Endothelial cell of umbilical vein (primary cell): ENCODE results near the gene LST1.

Experiments
- EZH2 ChIP-seq: IDR thresholded peaks from 2 replicates; pipeline ENCODE4 v1.6.1; 2012; ENCODE audit warnings: borderline replicate concordance, low read depth, mild to moderate bottlenecking, moderate library complexity, low read length, inconsistent platforms; ENCODE audit not compliant: severe bottlenecking
- GATA2 ChIP-seq: IDR thresholded peaks from 2 replicates; pipeline ENCODE4 v1.7.0; 2011; ENCODE audit warnings: low read depth, mild to moderate bottlenecking, moderate library complexity, mixed read lengths, low read length; ENCODE audit not compliant: insufficient read length, insufficient read depth
- JUN ChIP-seq: IDR thresholded peaks from 2 replicates; pipeline ENCODE4 v1.6.1; 2011; ENCODE audit warnings: borderline replicate concordance, low read depth; ENCODE audit not compliant: insufficient read length, insufficient read depth
- MYC ChIP-seq: IDR thresholded peaks from one replicate; pipeline ENCODE4 v1.6.1; 2011; ENCODE audit warnings: mild to moderate bottlenecking, low read depth, low read length
- POLR2A ChIP-seq: IDR thresholded peaks from 2 replicates; pipeline ENCODE4 v1.6.1; 2012; ENCODE audit warnings: low read depth, mild to moderate bottlenecking, control low read depth, low read length
- TF ChIP-seq, protein P1 (sequence below), 2 donors: IDR thresholded peaks; 1 replicate in 1 of 2; 2 replicates in 1 of 2; pipeline ENCODE4 v1.5.1; 2011; ENCODE audit warnings: low read length in 2 of 2, mild to moderate bottlenecking in 2 of 2, moderate library complexity in 2 of 2, control low read depth in 1 of 2, inconsistent platforms in 1 of 2, low read depth in 1 of 2; ENCODE audit not compliant: insufficient read depth in 1 of 2; ENCODE audit errors: extremely low read depth in 1 of 2

DNA sequence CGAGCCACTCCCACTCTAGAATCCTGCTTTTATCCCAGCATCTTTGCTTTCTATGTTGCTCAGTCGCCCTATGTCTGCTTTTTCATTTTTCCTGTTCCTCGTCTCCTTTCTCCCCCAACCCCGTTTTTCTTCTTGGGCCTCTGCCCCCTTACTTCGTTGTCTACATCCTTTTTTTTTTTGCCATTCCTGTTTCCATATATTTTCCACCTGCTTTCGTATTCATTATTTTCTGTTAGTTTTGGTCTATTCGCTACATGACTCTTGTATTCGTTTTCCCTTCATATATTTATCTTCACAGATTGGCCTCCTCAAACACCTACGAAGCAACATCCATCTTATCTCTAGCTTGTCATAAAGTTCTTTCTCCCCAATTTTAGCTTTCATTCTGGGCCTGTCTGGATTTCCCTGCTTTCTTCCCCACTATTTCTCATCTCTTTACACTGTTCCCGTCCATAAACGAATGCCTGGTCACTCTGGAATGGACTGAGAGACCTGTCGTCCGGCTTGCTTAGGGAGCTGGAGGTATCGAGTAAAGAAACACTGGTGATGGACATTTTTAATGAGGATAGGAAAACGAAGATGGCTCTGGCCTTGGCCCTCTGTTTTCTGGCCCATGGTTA lies 35.4 kb downstream of the LST1 start:
- TF ChIP-seq POLR2A (no peak), GATA2 (no peak), EZH2 (no peak), MYC (no peak), JUN (no peak)
- TF ChIP-seq, protein P1, sequence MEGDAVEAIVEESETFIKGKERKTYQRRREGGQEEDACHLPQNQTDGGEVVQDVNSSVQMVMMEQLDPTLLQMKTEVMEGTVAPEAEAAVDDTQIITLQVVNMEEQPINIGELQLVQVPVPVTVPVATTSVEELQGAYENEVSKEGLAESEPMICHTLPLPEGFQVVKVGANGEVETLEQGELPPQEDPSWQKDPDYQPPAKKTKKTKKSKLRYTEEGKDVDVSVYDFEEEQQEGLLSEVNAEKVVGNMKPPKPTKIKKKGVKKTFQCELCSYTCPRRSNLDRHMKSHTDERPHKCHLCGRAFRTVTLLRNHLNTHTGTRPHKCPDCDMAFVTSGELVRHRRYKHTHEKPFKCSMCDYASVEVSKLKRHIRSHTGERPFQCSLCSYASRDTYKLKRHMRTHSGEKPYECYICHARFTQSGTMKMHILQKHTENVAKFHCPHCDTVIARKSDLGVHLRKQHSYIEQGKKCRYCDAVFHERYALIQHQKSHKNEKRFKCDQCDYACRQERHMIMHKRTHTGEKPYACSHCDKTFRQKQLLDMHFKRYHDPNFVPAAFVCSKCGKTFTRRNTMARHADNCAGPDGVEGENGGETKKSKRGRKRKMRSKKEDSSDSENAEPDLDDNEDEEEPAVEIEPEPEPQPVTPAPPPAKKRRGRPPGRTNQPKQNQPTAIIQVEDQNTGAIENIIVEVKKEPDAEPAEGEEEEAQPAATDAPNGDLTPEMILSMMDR (IDR thresholded peaks at IDR 0.05; ENCODE audit: extremely low read depth in 1 of 2, insufficient read depth in 1 of 2, low read depth in 1 of 2, low read length in 2 of 2) = no peak
